GM12878 (cell line): Measurements from ENCODE around the gene PAX5. TPM values are rescaled to one million over a fixed set of nuclear protein-coding genes. Genes with fewer than 3 reads are reported as not detected.

Experiments
- ATAC-seq: fragments of 200-7000 bp; cut with Tn5 transposase; 3 replicates; pipeline ENCODE4 v1.9.1; 2020; ENCODE audit warnings: mild to moderate bottlenecking, moderate library complexity
- BruUV-seq: library from RNA; stranded (reverse); fragments of 400-500 nt; replicated peaks from 2 replicates; lab custom pipeline; 2021; lab: Mats Ljungman, UMichigan
- CTCF ChIA-PET: fragments of 300-600 bp; sonication (Branson Sonifier 250); formaldehyde crosslinking; extraction: SDS; loops from one replicate; lab custom pipeline; 2021; ENCODE audit warnings: inconsistent platforms; lab: Yijun Ruan, JAX
- POLR2A ChIA-PET: fragments of 350-600 bp; formaldehyde crosslinking; extraction: SDS; loops from one replicate; lab custom pipeline; 2021; ENCODE audit warnings: inconsistent platforms; lab: Charles Lee
- RAD21 ChIA-PET: fragments of 300-600 bp; sonication (Branson Sonifier 250); formaldehyde crosslinking; loops from one replicate; lab custom pipeline; 2023; ENCODE audit warnings: antibody characterized with exemption; ENCODE audit not compliant: unreplicated experiment; lab: Charles Lee
- SMC1A ChIA-PET: fragments of 300-600 bp; sonication (Branson Sonifier 250); formaldehyde crosslinking; loops from one replicate; lab custom pipeline; 2023; ENCODE audit not compliant: unreplicated experiment, uncharacterized antibody; lab: Charles Lee
- DNase-seq: peaks from one replicate; pipeline ENCODE4 v3.0.0-alpha.2; 2011; ENCODE audit warnings: low read depth, low spot score
- FAIRE-seq: peaks from 3 replicates; lab custom pipeline; 2011; peaks lifted over from hg19 to GRCh38; lab: Jason Lieb, UNC
- H2AFZ ChIP-seq: 2 replicates; pipeline ENCODE4 v1.6.0; 2011; ENCODE audit warnings: low read depth, low read length, control low read depth; ENCODE audit not compliant: control insufficient read depth
- H3K27ac ChIP-seq: 2 replicates; pipeline ENCODE4 v1.5.1; 2011; ENCODE audit warnings: control low read depth; ENCODE audit not compliant: control insufficient read depth, insufficient read depth
- H3K27me3 ChIP-seq, 2 experiments: replicated peaks in 1 of 2; 2 replicates each; pipeline versions ENCODE4 v1.6.0 to v1.6.1; 2011; ENCODE audit warnings: low read length in 1 of 2; ENCODE audit not compliant: control insufficient read depth in 2 of 2, insufficient read depth in 2 of 2
- H3K36me3 ChIP-seq, 2 experiments: 2 replicates each; pipeline ENCODE4 v1.5.1; 2011; ENCODE audit warnings: low read length in 1 of 2; ENCODE audit not compliant: control insufficient read depth in 2 of 2, insufficient read depth in 2 of 2
- H3K4me1 ChIP-seq: 2 replicates; pipeline ENCODE4 v1.6.1; 2011; ENCODE audit warnings: mild to moderate bottlenecking, low read length, moderate library complexity, mixed read lengths; ENCODE audit not compliant: control insufficient read depth, insufficient read depth
- H3K4me2 ChIP-seq: 2 replicates; pipeline ENCODE4 v1.6.0; 2011; ENCODE audit warnings: control low read depth; ENCODE audit not compliant: control insufficient read depth, insufficient read depth
- H3K4me3 ChIP-seq: fragments of 200-600 bp; sonication (generic); 2 replicates; pipeline ENCODE4 v1.5.1; 2016
- H3K79me2 ChIP-seq: 2 replicates; pipeline ENCODE4 v1.6.0; 2011; ENCODE audit warnings: low read length; ENCODE audit not compliant: control insufficient read depth, insufficient read depth
- H3K9ac ChIP-seq: 2 replicates; pipeline ENCODE4 v1.8.0; 2011; ENCODE audit warnings: low read length, control low read depth, mixed read lengths; ENCODE audit not compliant: control insufficient read depth, insufficient read depth
- H3K9me3 ChIP-seq: replicated peaks from 3 replicates; pipeline ENCODE4 v1.5.1; 2011; ENCODE audit warnings: mild to moderate bottlenecking, low read length; ENCODE audit not compliant: control insufficient read depth, insufficient read depth
- H4K20me1 ChIP-seq: 2 replicates; pipeline ENCODE4 v1.6.0; 2011; ENCODE audit not compliant: control insufficient read depth, insufficient read depth
- BMI1 ChIP-seq: fragments of 450-650 bp; IDR thresholded peaks from 2 replicates; pipeline ENCODE4 v1.6.1; 2016; ENCODE audit warnings: mild to moderate bottlenecking, moderate library complexity, borderline replicate concordance
- E2F8 ChIP-seq: fragments of 450-650 bp; IDR thresholded peaks from 2 replicates; pipeline ENCODE4 v1.6.1; 2018; ENCODE audit warnings: mild to moderate bottlenecking, low read depth, moderate library complexity; ENCODE audit not compliant: partially characterized antibody
- FOXM1 ChIP-seq: IDR thresholded peaks from 2 replicates; pipeline ENCODE4 v1.6.1; 2012; ENCODE audit warnings: low read depth, mild to moderate bottlenecking, inconsistent platforms, low read length, moderate library complexity
- HDAC2 ChIP-seq: fragments of 200-600 bp; sonication (generic); IDR thresholded peaks from 2 replicates; pipeline ENCODE4 v1.6.1; 2017
- KDM1A ChIP-seq: fragments of 200-600 bp; sonication (generic); IDR thresholded peaks from 2 replicates; pipeline ENCODE4 v1.6.1; 2016; ENCODE audit warnings: borderline replicate concordance
- NFYA ChIP-seq: IDR thresholded peaks from 2 replicates; pipeline ENCODE4 v1.6.1; 2011; ENCODE audit warnings: low read depth, mild to moderate bottlenecking, low read length, improper control_type of control experiment, borderline replicate concordance
- PML ChIP-seq: IDR thresholded peaks from 2 replicates; pipeline ENCODE4 v1.6.1; 2012; ENCODE audit warnings: low read length, inconsistent platforms
- PRDM15 ChIP-seq: fragments of 450-650 bp; formaldehyde crosslinking; IDR thresholded peaks from 2 replicates; pipeline ENCODE4 v1.4.0; 2020; ENCODE audit warnings: mild to moderate bottlenecking, moderate library complexity
- RBBP5 ChIP-seq: fragments of 200-600 bp; sonication (generic); conservative IDR thresholded peaks from 2 replicates; pipeline ENCODE4 v1.6.1; 2016
- SREBF2 ChIP-seq: IDR thresholded peaks from 2 replicates; pipeline ENCODE4 v1.6.1; 2012; ENCODE audit warnings: mild to moderate bottlenecking, low read length
- ZBED1 ChIP-seq: IDR thresholded peaks from 2 replicates; pipeline ENCODE4 v1.6.1; 2016; ENCODE audit warnings: borderline replicate concordance
- WGBS: methylation state at CpG from one replicate; pipeline ENCODE4 v1.1.6; 2016; ENCODE audit warnings: low lambda C conversion rate; ENCODE audit not compliant: insufficient replicate concordance, insufficient coverage; ENCODE audit errors: missing lambda C conversion rate; 5-methylcytosine and 5-hydroxymethylcytosine counted together
- in situ Hi-C: fragments of 300-500 bp; cut with MboI; formaldehyde crosslinking; loops from 9 replicates; pipeline ENCODE4 v1.14.3; 2018; ENCODE audit warnings: mixed read lengths
- intact Hi-C: fragments of 100-400 bp; cut with micrococcal nuclease; formaldehyde crosslinking; loops from one replicate; pipeline ENCODE4 v1.14.2; 2022; ENCODE audit not compliant: unreplicated experiment
- polyA plus RNA-seq, 11 experiments: library from polyadenylated mRNA; depleted of rRNA in 4 of 11; unstranded in 6 of 11; stranded (reverse) in 5 of 11; fragments of >200 nt; fragmentation: Nextera tagmentation in 4 of 11; fragmentation: Illumina TruSeq in 1 of 11; extraction: Ambion mirVana in 4 of 11; extraction: Trizol in 1 of 11; gene quantifications; 1 replicate in 1 of 11; 2 replicates in 10 of 11; pipeline versions ENCODE4 v1.2.1 to v1.2.3, GENCODE V29; 2011 to 2016; ENCODE audit warnings: inconsistent platforms in 2 of 11, missing spikeins in 2 of 11, low read depth in 1 of 11
- total RNA-seq, 4 experiments: library from RNA; depleted of rRNA in 3 of 4; stranded (reverse); fragments of >200 nt in 3 of 4; fragmentation: Illumina TruSeq in 1 of 4; extraction: Trizol in 1 of 4; gene quantifications; 2 replicates each; pipeline versions ENCODE4 v1.2.1 to v1.2.3, GENCODE V29; 2013 to 2021

PAX5 gene
- total and polyA plus RNA-seq, 10 of the 15 experiments (the other 5 are each of a cell fraction or from before 2014, with no cell fraction given) = 2.2 to 123 (median 31.9) TPM

GRCh38 chr9:36818965-36819870, 214.8 kb downstream of the PAX5 start:
- ChIA-PET RAD21 (no interaction called here), CTCF (interaction anchor here (0.6 to 1.6 kb wide), 2 partner anchors 15 to 18 kb away, joined by 3 to 5 read pairs; no protein-coding TSS in a partner anchor), POLR2A (no interaction called here), SMC1A (no interaction called here)
- Histone ChIP-seq H3K27me3 (peaks cover 3 to 4% of the 10 kb centered on the region in 2 experiments; a peak in 3 of 4 replicates), H3K4me2 (no peak overlapping the region), H3K4me1 (no peaks in the 10 kb centered on the region), H3K9me3 (no peaks in the 10 kb centered on the region), H3K9ac (no peak overlapping the region), H2AFZ (no peak overlapping the region), H4K20me1 (no peaks in the 10 kb centered on the region), H3K4me3 (no peak overlapping the region), H3K36me3 (no peaks in the 10 kb centered on the region), H3K79me2 (no peaks in the 10 kb centered on the region), H3K27ac (no peak overlapping the region)
- 60% methylated on average over 31 of the region's 35 CpGs for WGBS
- DNase-seq = no peak
- FAIRE-seq = no peak
- TF ChIP-seq HDAC2 (no peak), PML (no peak), SREBF2 (no peak), KDM1A (no peak), PRDM15 (CRISPR knock-in tag) (no peak), FOXM1 (no peak), E2F8 (no peak), RBBP5 (no peak), NFYA (no peak), ZBED1 (no peak), BMI1 (no peak)
- BruUV-seq = no TSS peak
- intact Hi-C loops (no loop called here), in situ Hi-C loops (no loop called here)
- ATAC-seq = no peak
